DMS153 treated with DMSO at 0.1 percent for 48 hours (cell line): Measurements from ENCODE around the gene PHLDB2.

Experiments used
- DNase-seq: peaks from one replicate; lab custom pipeline; 2025; ENCODE audit not compliant: unreplicated experiment; lab: John Stamatoyannopoulos, UW

Gene PHLDB2

DNA sequence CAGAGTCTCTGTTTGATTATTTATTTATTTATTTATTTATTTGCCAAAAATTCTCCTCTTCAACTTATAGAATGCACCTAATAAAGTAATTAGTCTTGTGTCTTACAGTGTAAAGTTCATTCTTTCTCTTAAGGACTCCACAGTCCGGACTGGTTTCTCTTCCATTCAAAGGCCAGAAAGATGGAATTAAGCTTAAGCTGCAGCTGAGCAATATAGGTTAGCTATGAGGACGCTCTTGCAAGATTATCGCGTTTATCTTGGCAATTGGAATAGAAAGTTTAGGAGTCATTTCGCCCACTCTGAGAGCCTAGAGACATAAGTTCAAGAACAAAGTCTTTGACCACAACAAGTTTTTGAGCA, 154.7 kb downstream of the PHLDB2 start:
- DNase-seq, result no peak

GRCh38 chr3:112017091-112017490, 158.0 kb downstream of the PHLDB2 start:
- DNase-seq, result no peak

DNA sequence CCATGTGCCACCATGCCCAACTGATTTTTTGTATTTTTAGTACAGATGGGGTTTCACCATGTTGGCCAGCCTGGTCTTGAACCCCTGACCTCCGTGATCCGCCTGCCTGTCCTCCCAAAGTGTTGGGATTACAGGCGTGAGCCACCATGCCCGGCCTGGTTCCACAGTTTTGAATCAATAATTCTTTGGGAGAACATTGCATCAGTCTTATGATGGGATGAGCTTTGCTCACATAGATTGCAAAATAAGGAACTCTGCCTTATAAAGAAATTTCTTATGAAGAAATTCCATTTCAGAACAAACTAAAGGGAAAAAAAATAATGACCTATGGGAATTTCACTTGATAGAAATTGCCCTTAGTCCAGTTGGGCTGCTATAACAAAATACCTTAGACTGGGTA, 159.6 kb downstream of the PHLDB2 start:
- no peak for DNase-seq

- DNase-seq, result no peak
These were observed 160.7 kb downstream of the PHLDB2 start for GRCh38 chr3:112019716-112020115.

GRCh38 chr3:112020674-112021085, 161.6 kb downstream of the PHLDB2 start:
- DNase-seq, result no peak
